Medulla oblongata (tissue), 1 donor: ENCODE results near the gene ABCF3.

Source experiments
- DNase-seq: peaks from one replicate; pipeline ENCODE4 v3.0.0-alpha.2; 2015; ENCODE audit errors: extremely low spot score

The ABCF3 gene

GRCh38 chr3:184185461-184186183 is 377 bp upstream of the ABCF3 start:
- DNase-seq, result peak; percentile 99

GRCh38 chr3:184186902-184187207 is 856 bp downstream of the ABCF3 start:
- no peak for DNase-seq

GRCh38 chr3:184188080-184188479 is 2.1 kb downstream of the ABCF3 start:
- no peak for DNase-seq

- DNase-seq, result no peak
Measured at GRCh38 chr3:184189421-184189820, 3.4 kb downstream of the ABCF3 start.

- no peak for DNase-seq
Measured at GRCh38 chr3:184192889-184193288, 6.9 kb downstream of the ABCF3 start.

- DNase-seq, result no peak
Measured at GRCh38 chr3:184193991-184194539, 8.1 kb downstream of the ABCF3 start.

GRCh38 chr3:184196536-184196935 is 10.5 kb downstream of the ABCF3 start:
- DNase-seq, result no peak

- DNase-seq, result no peak
Measured at GRCh38 chr3:184198509-184198908, 12.5 kb downstream of the ABCF3 start.

- no peak for DNase-seq
Measured at GRCh38 chr3:184200825-184201224, 14.8 kb downstream of the ABCF3 start.

GRCh38 chr3:184203526-184203925 is 17.5 kb downstream of the ABCF3 start:
- no peak for DNase-seq

GRCh38 chr3:184209146-184209923 is 23.3 kb downstream of the ABCF3 start:
- DNase-seq, result no peak

GRCh38 chr3:184211297-184211696 is 25.3 kb downstream of the ABCF3 start:
- no peak for DNase-seq

- DNase-seq, result no peak
Measured at GRCh38 chr3:184211718-184212117, 25.7 kb downstream of the ABCF3 start.

- DNase-seq, result no peak
Measured at GRCh38 chr3:184218814-184219213, 32.8 kb downstream of the ABCF3 start.

GRCh38 chr3:184222521-184222920 is 36.5 kb downstream of the ABCF3 start:
- no peak for DNase-seq

GRCh38 chr3:184223946-184224345 is 37.9 kb downstream of the ABCF3 start:
- no peak for DNase-seq

- peak; percentile 13 for DNase-seq
Measured at GRCh38 chr3:184227481-184227935, 41.5 kb downstream of the ABCF3 start.

- no peak for DNase-seq
Measured at GRCh38 chr3:184228376-184229137, 42.6 kb downstream of the ABCF3 start.

GRCh38 chr3:184229394-184230080 is 43.5 kb downstream of the ABCF3 start, which contains the start of gene VWA5B2:
Gene VWA5B2, plus strand, starts transcription at chr3:184229585. Its CDS starts 944 bp downstream, at chr3:184230529.
- peak; percentile 7 for DNase-seq

- no peak for DNase-seq
Measured at GRCh38 chr3:184230081-184230602, 44.1 kb downstream of the ABCF3 start.
